BJ (cell line): Measurements from ENCODE around the gene SBF1. TPM values are rescaled to one million over a fixed set of nuclear protein-coding genes. Genes with fewer than 3 reads are reported as not detected.

Source experiments
- CTCF ChIA-PET: fragments of 350-600 bp; formaldehyde crosslinking; extraction: SDS; loops from one replicate; lab custom pipeline; 2021; ENCODE audit warnings: antibody characterized with exemption, inconsistent platforms; lab: Yijun Ruan, JAX
- POLR2A ChIA-PET: fragments of 300-600 bp; sonication (Branson Sonifier 250); formaldehyde crosslinking; extraction: SDS; loops from one replicate; lab custom pipeline; 2021; ENCODE audit warnings: antibody characterized with exemption; lab: Charles Lee
- DNase-seq: peaks from one replicate; pipeline ENCODE4 v3.0.0-alpha.2; 2011; ENCODE audit warnings: low read depth
- H3K27me3 ChIP-seq: 2 replicates; pipeline ENCODE4 v1.6.0; 2011; ENCODE audit warnings: low read length; ENCODE audit not compliant: control insufficient read depth, insufficient read depth
- H3K36me3 ChIP-seq: 2 replicates; pipeline ENCODE4 v1.5.1; 2011; ENCODE audit warnings: low read length; ENCODE audit not compliant: control insufficient read depth, insufficient read depth
- H3K4me3 ChIP-seq: 2 replicates; pipeline ENCODE4 v1.5.1; 2011; ENCODE audit warnings: low read depth, mild to moderate bottlenecking, control low read depth, low read length
- polyA plus RNA-seq: library from polyadenylated mRNA; depleted of rRNA; stranded (reverse); fragments of >200 nt; gene quantifications from 2 replicates; pipeline ENCODE4 v1.2.3, GENCODE V29; 2011
- TF ChIP-seq, protein P1 (sequence below): IDR thresholded peaks from 2 replicates; pipeline ENCODE4 v1.5.1; 2011; ENCODE audit warnings: low read depth, mild to moderate bottlenecking, control low read depth, inconsistent platforms, low read length, moderate library complexity; ENCODE audit not compliant: insufficient read depth

The SBF1 gene
- polyA plus RNA-seq, 1 experiment, result 34.7 TPM

DNA sequence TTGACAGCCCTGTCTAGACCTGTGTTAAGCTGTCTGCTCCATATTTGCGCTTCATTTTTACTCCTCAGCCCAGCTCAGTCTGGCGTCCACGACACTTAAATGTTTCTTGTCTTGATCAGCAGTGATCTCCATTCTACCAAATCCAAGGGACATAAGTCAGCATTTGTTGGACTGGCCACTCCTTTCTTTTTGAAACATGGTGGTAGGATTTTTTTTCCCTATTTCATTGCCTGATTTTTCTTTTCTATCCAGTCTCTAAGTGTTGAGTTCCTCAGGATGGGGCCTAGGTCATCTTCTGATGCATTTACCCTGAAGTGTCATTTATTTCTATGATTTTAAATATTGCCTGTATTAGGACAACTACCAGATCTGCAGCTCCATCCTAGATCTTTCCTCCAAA is 34.1 kb upstream of the SBF1 start:
- TF ChIP-seq, protein P1, sequence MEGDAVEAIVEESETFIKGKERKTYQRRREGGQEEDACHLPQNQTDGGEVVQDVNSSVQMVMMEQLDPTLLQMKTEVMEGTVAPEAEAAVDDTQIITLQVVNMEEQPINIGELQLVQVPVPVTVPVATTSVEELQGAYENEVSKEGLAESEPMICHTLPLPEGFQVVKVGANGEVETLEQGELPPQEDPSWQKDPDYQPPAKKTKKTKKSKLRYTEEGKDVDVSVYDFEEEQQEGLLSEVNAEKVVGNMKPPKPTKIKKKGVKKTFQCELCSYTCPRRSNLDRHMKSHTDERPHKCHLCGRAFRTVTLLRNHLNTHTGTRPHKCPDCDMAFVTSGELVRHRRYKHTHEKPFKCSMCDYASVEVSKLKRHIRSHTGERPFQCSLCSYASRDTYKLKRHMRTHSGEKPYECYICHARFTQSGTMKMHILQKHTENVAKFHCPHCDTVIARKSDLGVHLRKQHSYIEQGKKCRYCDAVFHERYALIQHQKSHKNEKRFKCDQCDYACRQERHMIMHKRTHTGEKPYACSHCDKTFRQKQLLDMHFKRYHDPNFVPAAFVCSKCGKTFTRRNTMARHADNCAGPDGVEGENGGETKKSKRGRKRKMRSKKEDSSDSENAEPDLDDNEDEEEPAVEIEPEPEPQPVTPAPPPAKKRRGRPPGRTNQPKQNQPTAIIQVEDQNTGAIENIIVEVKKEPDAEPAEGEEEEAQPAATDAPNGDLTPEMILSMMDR, result no peak
- Histone ChIP-seq H3K27me3 (no peaks in the 10 kb centered on the region), H3K4me3 (peak overlapping the region; percentile 92), H3K36me3 (peaks cover 15% of the 10 kb centered on the region)
- CTCF ChIA-PET, result interaction anchor here (1.5 to 2.3 kb wide), 2 partner anchors 11 to 17 kb away, joined by 3 to 8 read pairs; partner anchors contain the start of gene SCO2
- POLR2A ChIA-PET, result interaction anchor here (0.6 kb wide), 1 partner anchor 16 kb away, joined by 4 read pairs; no protein-coding TSS in a partner anchor
- DNase-seq, result no peak

- H3K4me3 ChIP-seq, result peak within 1 kb of the TSS; percentile 99
- DNase-seq, result peak; percentile 55
- H3K27me3 ChIP-seq, result no peaks in the 10 kb centered on the region
- ChIA-PET CTCF (interaction anchor here (1.1 to 3.1 kb wide), 4 partner anchors 11 to 166 kb away, joined by 3 to 13 read pairs (median 9); partner anchors contain the start of gene SCO2), POLR2A (interaction anchor here (0.6 to 1.1 kb wide), 3 partner anchors 13 to 22 kb away, joined by 3 to 9 read pairs (median 4); partner anchors contain the start of genes SCO2 and TYMP)
- peaks cover 20% of the 10 kb centered on the region for H3K36me3 ChIP-seq
- TF ChIP-seq, protein P1, result 0 out of 2 replicates have a peak, but pooled peaks have one; percentile 6
These were observed 33.4 kb upstream of the SBF1 start, which contains the start of gene NCAPH2 for GRCh38 chr22:50507991-50508884. TSS of gene NCAPH2 (plus strand) at chr22:50508224. CDS start at chr22:50508338, 114 bp downstream.

- CTCF ChIA-PET, result interaction anchor here (1.1 to 3.1 kb wide), 3 partner anchors 10 to 165 kb away, joined by 3 to 13 read pairs (median 10); partner anchors contain the start of gene SCO2
- no peak for DNase-seq
- TF ChIP-seq, protein P1, result no peak
- peak within 1 kb of the TSS; percentile 99 for H3K4me3 ChIP-seq
- peaks cover 25% of the 10 kb centered on the region for H3K36me3 ChIP-seq
- H3K27me3 ChIP-seq, result no peaks in the 10 kb centered on the region
- POLR2A ChIA-PET, result interaction anchor here (0.6 to 1.1 kb wide), 3 partner anchors 14 to 22 kb away, joined by 3 to 9 read pairs (median 4); partner anchors contain the start of genes SCO2 and TYMP
These were observed 32.7 kb upstream of the SBF1 start, which contains the start of gene LMF2 for GRCh38 chr22:50507421-50507990. TSS of gene LMF2 (minus strand) at chr22:50507702. CDS start at chr22:50507675, 27 bp downstream.

- ChIA-PET POLR2A (no interaction called here), CTCF (interaction anchor here (1.1 to 3.1 kb wide), 3 partner anchors 9 to 165 kb away, joined by 3 to 13 read pairs (median 10); partner anchors contain the start of gene SCO2)
- TF ChIP-seq, protein P1, result no peak
- no peak for DNase-seq
- H3K4me3 ChIP-seq, result peak overlapping the region; percentile 99
- H3K27me3 ChIP-seq, result no peaks in the 10 kb centered on the region
- peaks cover 27% of the 10 kb centered on the region for H3K36me3 ChIP-seq
These were observed 32.0 kb upstream of the SBF1 start for GRCh38 chr22:50506611-50507420.
